ENCODE data around the gene ARHGAP21. TPM values are rescaled to one million over a fixed set of nuclear protein-coding genes. Genes with fewer than 3 reads are reported as not detected.

Gene ARHGAP21
- total and polyA plus RNA-seq, 2 experiments from 2014 or later, result 15.3 to 44.5 TPM

- ATAC-seq, result no peak
- no peak for TF ChIP-seq EZH2 (IDR thresholded peaks at IDR 0.05; ENCODE audit: low read depth, unreplicated experiment)
- no peak for TF ChIP-seq POLR2AphosphoS5 (IDR thresholded peaks at IDR 0.05; ENCODE audit: low read depth)
- Histone ChIP-seq H3K27ac (ENCODE audit: low read depth) (no peak overlapping the region), H3K9me2 (ENCODE audit: insufficient read depth) (no peaks in the 10 kb centered on the region), H3K27me3 (ENCODE audit: insufficient read depth) (no peaks in the 10 kb centered on the region), H3K4me1 (ENCODE audit: insufficient read depth) (no peaks in the 10 kb centered on the region), H3K79me2 (replicated peaks; ENCODE audit: insufficient read depth) (no peaks in the 10 kb centered on the region), H3K4me3 (no peak overlapping the region), H3K4me2 (no peak overlapping the region), H4K20me1 (replicated peaks; ENCODE audit: insufficient read depth) (no peaks in the 10 kb centered on the region), H3K36me3 (ENCODE audit: insufficient read depth) (no peaks in the 10 kb centered on the region), H2AFZ (no peak overlapping the region), H3F3A (replicated peaks; ENCODE audit: low read depth) (no peaks in the 10 kb centered on the region)
- H3K4me3 Mint-ChIP-seq, result no peak overlapping the region
- no peak overlapping the region for H3K27ac Mint-ChIP-seq
- peaks cover 5% of the 10 kb centered on the region; the same call in 2 of the 3 replicates for H3K9me3 Mint-ChIP-seq
- no peak for DNase-seq (ENCODE audit: low spot score)
- peaks cover 12% of the 10 kb centered on the region for H3K4me1 Mint-ChIP-seq
- no peaks in the 10 kb centered on the region; the same call in 2 of the 3 replicates for H3K36me3 Mint-ChIP-seq (ENCODE audit: low read depth)
- H3K27me3 Mint-ChIP-seq (ENCODE audit: insufficient read depth, low read depth, poor library complexity), result peaks cover 7% of the 10 kb centered on the region
Observed at GRCh38 chr10:24571870-24572450, 151.7 kb downstream of the ARHGAP21 start.

- H3K4me1 Mint-ChIP-seq, result peaks cover 12% of the 10 kb centered on the region
- ATAC-seq (no peak), DNase-seq (ENCODE audit: low spot score) (peak; percentile 17)
- no peaks in the 10 kb centered on the region; the same call in 2 of the 3 replicates for H3K36me3 Mint-ChIP-seq (ENCODE audit: low read depth)
- Histone ChIP-seq H2AFZ (no peak overlapping the region), H3K4me2 (no peak overlapping the region), H3K79me2 (replicated peaks; ENCODE audit: insufficient read depth) (no peaks in the 10 kb centered on the region), H3K4me3 (no peak overlapping the region), H4K20me1 (replicated peaks; ENCODE audit: insufficient read depth) (no peaks in the 10 kb centered on the region), H3K27me3 (ENCODE audit: insufficient read depth) (no peaks in the 10 kb centered on the region), H3K9me2 (ENCODE audit: insufficient read depth) (no peaks in the 10 kb centered on the region), H3F3A (replicated peaks; ENCODE audit: low read depth) (no peaks in the 10 kb centered on the region), H3K27ac (ENCODE audit: low read depth) (no peak overlapping the region), H3K4me1 (ENCODE audit: insufficient read depth) (no peaks in the 10 kb centered on the region), H3K36me3 (ENCODE audit: insufficient read depth) (no peaks in the 10 kb centered on the region)
- peaks cover 7% of the 10 kb centered on the region for H3K27me3 Mint-ChIP-seq (ENCODE audit: insufficient read depth, low read depth, poor library complexity)
- H3K27ac Mint-ChIP-seq, result no peak overlapping the region; the same call in 1 of the 2 replicates
- no peak overlapping the region for H3K4me3 Mint-ChIP-seq
- peaks cover 5% of the 10 kb centered on the region; the same call in 2 of the 3 replicates for H3K9me3 Mint-ChIP-seq
- TF ChIP-seq ZNF462 (CRISPR knock-in tag; IDR thresholded peaks at IDR 0.05) (no peak), POLR2AphosphoS5 (IDR thresholded peaks at IDR 0.05; ENCODE audit: low read depth) (no peak), REST (IDR thresholded peaks at IDR 0.05; ENCODE audit: unreplicated experiment) (no peak), STAT1 (IDR thresholded peaks at IDR 0.05; ENCODE audit: unreplicated experiment) (no peak), ETS1 (IDR thresholded peaks at IDR 0.05) (no peak), EZH2phosphoT487 (IDR thresholded peaks at IDR 0.05; ENCODE audit: unreplicated experiment) (no peak), CREB1 (CRISPR knock-in tag; IDR thresholded peaks at IDR 0.05; ENCODE audit: low read depth) (no peak), ZNF114 (CRISPR knock-in tag; IDR thresholded peaks at IDR 0.05) (no peak)
Observed at GRCh38 chr10:24570658-24571426, 152.8 kb downstream of the ARHGAP21 start.

Data from GM23338 (cell line).